Pulmonary artery endothelial cell (primary cell): ENCODE results near the gene KRTAP21-2. TPM values are rescaled to one million over a fixed set of nuclear protein-coding genes. Genes with fewer than 3 reads are reported as not detected.

Experiments
- total RNA-seq: library from RNA; depleted of rRNA; stranded (reverse); fragments of >200 nt; gene quantifications from 2 replicates; pipeline ENCODE4 v1.2.3, GENCODE V29; 2014

The KRTAP21-2 gene
- total RNA-seq, 1 donor from 2014 or later: not detected

Other genes starting within 250 kb of the KRTAP21-2 start
- gene KRTAP19-5, start 245.1 kb downstream of the KRTAP21-2 start, total RNA-seq: not detected in 2 replicates
- not detected in 2 replicates for gene KRTAP19-6, start 205.4 kb downstream of the KRTAP21-2 start, total RNA-seq
- gene KRTAP19-7, start 185.9 kb downstream of the KRTAP21-2 start, total RNA-seq: not detected in 2 replicates
- not detected in 2 replicates for gene KRTAP22-2, start 156.9 kb downstream of the KRTAP21-2 start, total RNA-seq
- not detected in 2 replicates for gene KRTAP6-3, start 154.8 kb downstream of the KRTAP21-2 start, total RNA-seq
- gene KRTAP6-2, start 148.4 kb downstream of the KRTAP21-2 start, total RNA-seq: not detected in 2 replicates
- not detected in 2 replicates for gene KRTAP22-1, start 146.2 kb downstream of the KRTAP21-2 start, total RNA-seq
- not detected in 2 replicates for gene KRTAP6-1, start 133.3 kb downstream of the KRTAP21-2 start, total RNA-seq
- gene KRTAP20-1, start 130.8 kb downstream of the KRTAP21-2 start, total RNA-seq: not detected in 2 replicates
- gene KRTAP20-4, start 126.6 kb downstream of the KRTAP21-2 start, total RNA-seq: not detected in 2 replicates
- gene KRTAP20-2, start 112.1 kb downstream of the KRTAP21-2 start, total RNA-seq: not detected in 2 replicates
- gene KRTAP20-3, start 104.4 kb downstream of the KRTAP21-2 start, total RNA-seq: not detected in 2 replicates
- gene KRTAP21-3, start 28.5 kb downstream of the KRTAP21-2 start, total RNA-seq: not detected in 2 replicates
- not detected in 2 replicates for gene KRTAP21-1, start 8.2 kb upstream of the KRTAP21-2 start, total RNA-seq
- not detected in 2 replicates for gene KRTAP8-1, start 66.0 kb upstream of the KRTAP21-2 start, total RNA-seq
- not detected in 2 replicates for gene KRTAP7-1, start 82.5 kb upstream of the KRTAP21-2 start, total RNA-seq
- not detected in 2 replicates for gene KRTAP11-1, start 134.3 kb upstream of the KRTAP21-2 start, total RNA-seq